Fibroblast of lung (primary cell): Measurements from ENCODE around the gene GUCD1.

Experiments
- CTCF ChIP-seq, 2 donors: IDR thresholded peaks in 1 of 2; conservative IDR thresholded peaks in 1 of 2; 1 replicate in 1 of 2; 2 replicates in 1 of 2; pipeline ENCODE4 v1.5.1; 2011 to 2012; ENCODE audit warnings: low read length in 2 of 2, control low read depth in 1 of 2, inconsistent platforms in 1 of 2, low read depth in 1 of 2, mild to moderate bottlenecking in 1 of 2
- EZH2 ChIP-seq: IDR thresholded peaks from 2 replicates; pipeline ENCODE4 v1.5.1; 2012; ENCODE audit warnings: low read length, control low read depth, mild to moderate bottlenecking; ENCODE audit errors: missing control alignments

GRCh38 chr22:24521791-24522245, 33.1 kb downstream of the GUCD1 start:
- TF ChIP-seq EZH2 (no peak), CTCF (conservative IDR thresholded peaks at IDR 0.05 in 1 of 2, IDR thresholded peaks at IDR 0.05 in 1 of 2; ENCODE audit: low read depth in 1 of 2, low read length in 2 of 2) (peak; percentile 25 to 43)
